ENCODE measurements around the gene ETNK2.

DNA sequence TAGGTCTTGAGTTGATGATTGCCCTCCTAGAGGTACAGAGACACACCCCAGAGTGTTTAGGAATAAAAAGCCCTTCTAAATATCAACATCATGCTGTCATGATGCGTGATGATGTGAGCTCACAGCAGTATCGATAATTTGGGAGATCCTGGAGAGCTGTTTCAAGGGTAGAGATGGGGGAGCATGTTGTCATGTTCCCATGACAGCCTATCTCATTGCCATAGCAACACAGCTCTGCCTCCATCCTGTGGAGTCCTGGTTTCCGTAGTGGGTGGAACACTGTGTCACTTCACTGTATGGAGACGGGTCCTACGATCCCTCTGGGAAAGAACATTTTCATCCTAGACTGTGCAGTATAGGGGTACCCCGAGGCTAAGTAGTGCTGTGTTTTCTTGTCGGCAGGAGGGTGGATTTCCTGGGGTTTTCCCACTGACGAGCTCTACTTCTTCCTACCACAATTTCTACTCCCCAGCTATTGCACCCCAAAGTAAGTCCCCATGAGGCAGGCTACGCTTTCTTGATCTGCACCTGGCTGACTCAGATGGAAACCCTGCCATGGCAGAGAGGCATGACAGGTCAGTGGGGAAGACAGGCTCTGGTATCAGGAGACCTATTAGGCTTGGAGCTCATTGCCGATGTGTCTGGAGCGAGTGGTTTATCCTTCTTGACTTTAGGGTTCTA lies 37.3 kb upstream of the ETNK2 start:
- TF ChIP-seq, protein P1, sequence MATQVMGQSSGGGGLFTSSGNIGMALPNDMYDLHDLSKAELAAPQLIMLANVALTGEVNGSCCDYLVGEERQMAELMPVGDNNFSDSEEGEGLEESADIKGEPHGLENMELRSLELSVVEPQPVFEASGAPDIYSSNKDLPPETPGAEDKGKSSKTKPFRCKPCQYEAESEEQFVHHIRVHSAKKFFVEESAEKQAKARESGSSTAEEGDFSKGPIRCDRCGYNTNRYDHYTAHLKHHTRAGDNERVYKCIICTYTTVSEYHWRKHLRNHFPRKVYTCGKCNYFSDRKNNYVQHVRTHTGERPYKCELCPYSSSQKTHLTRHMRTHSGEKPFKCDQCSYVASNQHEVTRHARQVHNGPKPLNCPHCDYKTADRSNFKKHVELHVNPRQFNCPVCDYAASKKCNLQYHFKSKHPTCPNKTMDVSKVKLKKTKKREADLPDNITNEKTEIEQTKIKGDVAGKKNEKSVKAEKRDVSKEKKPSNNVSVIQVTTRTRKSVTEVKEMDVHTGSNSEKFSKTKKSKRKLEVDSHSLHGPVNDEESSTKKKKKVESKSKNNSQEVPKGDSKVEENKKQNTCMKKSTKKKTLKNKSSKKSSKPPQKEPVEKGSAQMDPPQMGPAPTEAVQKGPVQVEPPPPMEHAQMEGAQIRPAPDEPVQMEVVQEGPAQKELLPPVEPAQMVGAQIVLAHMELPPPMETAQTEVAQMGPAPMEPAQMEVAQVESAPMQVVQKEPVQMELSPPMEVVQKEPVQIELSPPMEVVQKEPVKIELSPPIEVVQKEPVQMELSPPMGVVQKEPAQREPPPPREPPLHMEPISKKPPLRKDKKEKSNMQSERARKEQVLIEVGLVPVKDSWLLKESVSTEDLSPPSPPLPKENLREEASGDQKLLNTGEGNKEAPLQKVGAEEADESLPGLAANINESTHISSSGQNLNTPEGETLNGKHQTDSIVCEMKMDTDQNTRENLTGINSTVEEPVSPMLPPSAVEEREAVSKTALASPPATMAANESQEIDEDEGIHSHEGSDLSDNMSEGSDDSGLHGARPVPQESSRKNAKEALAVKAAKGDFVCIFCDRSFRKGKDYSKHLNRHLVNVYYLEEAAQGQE (IDR thresholded peaks at IDR 0.05; ENCODE audit: insufficient read depth in 1 of 2, low read depth in 2 of 2, low read length in 2 of 2) = no peak
- TF ChIP-seq SIN3A (IDR thresholded peaks at IDR 0.05; ENCODE audit: borderline replicate concordance, insufficient read depth, low read length) = no peak
- no peak for TF ChIP-seq POLR2AphosphoS5 (IDR thresholded peaks at IDR 0.05; ENCODE audit: low read depth, low read length)
- no peak for TF ChIP-seq TAF1 (IDR thresholded peaks at IDR 0.05; ENCODE audit: borderline replicate concordance, insufficient read depth, low read length)

Data from PFSK-1 (cell line).